ENCODE measurements around the gene UQCC3. TPM values are rescaled to one million over a fixed set of nuclear protein-coding genes. Genes with fewer than 3 reads are reported as not detected.
"Not testable (repeated sequence)": the region's sequence is repeated elsewhere in the genome, so short reads cannot be mapped to it uniquely, and the experiment has no call there.

The UQCC3 gene
- total RNA-seq, 4 donors from 2014 or later = 11.1 to 23.9 (median 12.7) TPM

GRCh38 chr11:62702246-62702645 is 30.8 kb downstream of the UQCC3 start:
- no peak overlapping the region for H3K4me3 ChIP-seq

GRCh38 chr11:62703921-62704320 is 32.4 kb downstream of the UQCC3 start:
- not testable (repeated sequence) for H3K9me3 ChIP-seq, H3K27ac ChIP-seq, H3K36me3 ChIP-seq, H3K27me3 ChIP-seq, H3K4me3 ChIP-seq, DNase-seq
- H3K4me1 ChIP-seq = peaks cover 0 to 26% (median 12%) of the 10 kb centered on the region in 4 donors

More at GRCh38 chr11:62702246-62702645, 30.8 kb downstream of the UQCC3 start:
- no peak for TF ChIP-seq CTCF (IDR thresholded peaks at IDR 0.05)
- no peak for TF ChIP-seq POLR2A (IDR thresholded peaks at IDR 0.05)
- H3K9me3 ChIP-seq = no peaks in the 10 kb centered on the region
- H3K4me1 ChIP-seq = peaks cover 0 to 17% (median 11%) of the 10 kb centered on the region in 4 donors
- no peak for DNase-seq
- H3K36me3 ChIP-seq = peaks cover 0 to 7% (median 0%) of the 10 kb centered on the region in 3 donors
- no peaks in the 10 kb centered on the region for H3K27me3 ChIP-seq
- H3K27ac ChIP-seq = no peak overlapping the region

- no peak for TF ChIP-seq POLR2A (IDR thresholded peaks at IDR 0.05)
- TF ChIP-seq CTCF (IDR thresholded peaks at IDR 0.05) = no peak
- Histone ChIP-seq H3K36me3 (peaks cover 0 to 7% (median 0%) of the 10 kb centered on the region in 3 donors), H3K9me3 (no peaks in the 10 kb centered on the region), H3K27ac (peak overlapping the region; percentile 67 to 78 (median 73)), H3K27me3 (no peaks in the 10 kb centered on the region), H3K4me1 (peaks cover 0 to 35% (median 12%) of the 10 kb centered on the region in 4 donors), H3K4me3 (peak overlapping the region; percentile 63 to 87 (median 79))
- DNase-seq = no peak
Observed at GRCh38 chr11:62705413-62705812, 33.9 kb downstream of the UQCC3 start.

- TF ChIP-seq POLR2A (IDR thresholded peaks at IDR 0.05) = peak in 1 of 2 donors; percentile 43
- TF ChIP-seq CTCF (IDR thresholded peaks at IDR 0.05) = no peak
- DNase-seq = peak; percentile 95 to 97 (median 97)
- Histone ChIP-seq H3K4me1 (peaks cover 0 to 35% (median 12%) of the 10 kb centered on the region in 4 donors), H3K36me3 (peaks cover 0 to 12% (median 0%) of the 10 kb centered on the region in 3 donors), H3K27me3 (no peaks in the 10 kb centered on the region), H3K27ac (peak overlapping the region; percentile 67 to 78 (median 73)), H3K4me3 (peak overlapping the region; percentile 63 to 87 (median 79)), H3K9me3 (no peaks in the 10 kb centered on the region)
Observed at GRCh38 chr11:62705880-62706849, 34.7 kb downstream of the UQCC3 start.

- no peaks in the 10 kb centered on the region for H3K27me3 ChIP-seq
- peak overlapping the region; percentile 63 to 87 (median 79) for H3K4me3 ChIP-seq
- no peaks in the 10 kb centered on the region for H3K9me3 ChIP-seq
- peaks cover 0 to 35% (median 12%) of the 10 kb centered on the region in 4 donors for H3K4me1 ChIP-seq
- DNase-seq = no peak
- peak overlapping the region; percentile 67 to 78 (median 73) for H3K27ac ChIP-seq
- no peak for TF ChIP-seq CTCF (IDR thresholded peaks at IDR 0.05)
- no peak for TF ChIP-seq POLR2A (IDR thresholded peaks at IDR 0.05)
- peaks cover 0 to 14% (median 0%) of the 10 kb centered on the region in 3 donors for H3K36me3 ChIP-seq
Observed at GRCh38 chr11:62706850-62707247, 35.4 kb downstream of the UQCC3 start.

Data from Peyer's patch (tissue), 4 donors.